ENCODE measurements around the gene SMURF2. TPM values are rescaled to one million over a fixed set of nuclear protein-coding genes. Genes with fewer than 3 reads are reported as not detected.
"Not testable (repeated sequence)": the region's sequence is repeated elsewhere in the genome, so short reads cannot be mapped to it uniquely, and the experiment has no call there.

The SMURF2 gene
- total RNA-seq, 1 experiment from 2014 or later: 23.0 TPM

DNA sequence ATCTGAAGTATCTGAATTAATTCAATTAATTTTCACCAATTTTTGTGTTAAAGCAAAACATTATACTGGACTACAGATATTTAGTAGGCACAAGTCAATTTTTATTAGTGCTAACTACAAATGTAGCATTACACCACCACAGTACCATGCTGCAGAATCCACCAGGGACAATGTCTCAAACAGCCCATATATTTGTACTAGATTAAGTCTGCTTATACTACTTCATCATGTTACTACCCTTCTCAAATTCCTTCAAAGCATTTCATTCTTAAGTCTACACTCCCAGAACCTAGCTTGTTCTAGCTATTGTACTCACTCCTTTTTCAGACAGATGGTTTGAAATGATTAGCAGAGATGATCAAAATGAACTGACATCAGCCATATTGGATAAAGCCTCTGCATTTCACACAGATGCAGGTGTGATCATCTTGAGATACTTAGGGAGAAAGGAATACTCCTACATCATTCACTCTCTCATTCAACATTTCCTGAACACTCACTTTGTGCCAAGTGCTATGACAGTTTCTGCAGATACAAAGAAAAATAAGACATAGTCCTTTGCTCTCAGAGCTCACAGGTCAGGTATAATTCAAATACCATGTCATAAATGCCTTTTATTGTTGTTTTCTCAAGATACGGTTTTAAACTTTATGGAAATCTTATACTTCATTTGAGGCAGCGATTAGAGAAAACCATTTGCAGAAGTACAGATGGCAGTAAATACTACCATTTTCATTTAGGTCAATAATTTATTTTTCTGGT is 47.7 kb downstream of the SMURF2 start:
- CTCF ChIA-PET: interaction anchor here (2.0 kb wide), 1 partner anchor 35 kb away, joined by 5 read pairs; no protein-coding TSS in a partner anchor
- ATAC-seq (no peak), DNase-seq (ENCODE audit: low spot score) (no peak)
- Mint-ChIP-seq H3K27me3 (ENCODE audit: low read depth) (no peaks in the 10 kb centered on the region), H3K4me1 (no peaks in the 10 kb centered on the region), H3K9me3 (no peaks in the 10 kb centered on the region), H3K36me3 (no peaks in the 10 kb centered on the region), H3K27ac (no peak overlapping the region), H3K4me3 (no peak overlapping the region)
- POLR2A ChIA-PET: no interaction called here
- no peak for TF ChIP-seq SMAD4 (CRISPR knock-in tag; IDR thresholded peaks at IDR 0.05)
- no peak for TF ChIP-seq RELA (CRISPR knock-in tag; IDR thresholded peaks at IDR 0.05; ENCODE audit: borderline replicate concordance)
- no peak for TF ChIP-seq HMGA2 (CRISPR knock-in tag; IDR thresholded peaks at IDR 0.05)
- TF ChIP-seq, protein P1, sequence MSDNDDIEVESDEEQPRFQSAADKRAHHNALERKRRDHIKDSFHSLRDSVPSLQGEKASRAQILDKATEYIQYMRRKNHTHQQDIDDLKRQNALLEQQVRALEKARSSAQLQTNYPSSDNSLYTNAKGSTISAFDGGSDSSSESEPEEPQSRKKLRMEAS (CRISPR knock-in tag; IDR thresholded peaks at IDR 0.05): no peak
- TF ChIP-seq EMX1 (CRISPR knock-in tag; IDR thresholded peaks at IDR 0.05): no peak

DNA sequence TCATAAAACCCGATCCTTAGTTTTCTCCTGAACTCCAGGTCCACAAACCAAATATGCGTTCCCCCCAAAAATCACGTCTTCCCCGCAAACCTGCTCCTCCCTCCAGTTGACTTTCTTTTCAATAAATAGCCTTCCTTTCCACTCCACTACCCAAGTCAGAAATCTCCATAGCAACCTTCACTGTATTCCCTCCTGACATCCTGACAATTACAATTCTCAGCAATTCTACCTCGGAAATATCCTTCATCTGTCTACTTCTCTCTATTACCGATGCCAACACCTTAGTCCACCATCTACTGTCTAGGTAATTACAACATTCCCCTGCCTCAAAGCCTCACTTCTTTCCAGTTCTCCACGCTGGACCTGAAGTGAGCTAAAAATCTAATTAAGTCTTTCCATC is 50.7 kb downstream of the SMURF2 start:
- ChIA-PET CTCF (no interaction called here), POLR2A (interaction anchor here (0.6 kb wide), 2 partner anchors 106 to 707 kb away, joined by 3 read pairs; partner anchors contain the start of gene DDX5)
- TF ChIP-seq IRF2 (CRISPR knock-in tag; IDR thresholded peaks at IDR 0.05; ENCODE audit: borderline replicate concordance, low read depth) (no peak), ZNF416 (CRISPR knock-in tag; IDR thresholded peaks at IDR 0.05) (no peak)
- TF ChIP-seq, protein P2, sequence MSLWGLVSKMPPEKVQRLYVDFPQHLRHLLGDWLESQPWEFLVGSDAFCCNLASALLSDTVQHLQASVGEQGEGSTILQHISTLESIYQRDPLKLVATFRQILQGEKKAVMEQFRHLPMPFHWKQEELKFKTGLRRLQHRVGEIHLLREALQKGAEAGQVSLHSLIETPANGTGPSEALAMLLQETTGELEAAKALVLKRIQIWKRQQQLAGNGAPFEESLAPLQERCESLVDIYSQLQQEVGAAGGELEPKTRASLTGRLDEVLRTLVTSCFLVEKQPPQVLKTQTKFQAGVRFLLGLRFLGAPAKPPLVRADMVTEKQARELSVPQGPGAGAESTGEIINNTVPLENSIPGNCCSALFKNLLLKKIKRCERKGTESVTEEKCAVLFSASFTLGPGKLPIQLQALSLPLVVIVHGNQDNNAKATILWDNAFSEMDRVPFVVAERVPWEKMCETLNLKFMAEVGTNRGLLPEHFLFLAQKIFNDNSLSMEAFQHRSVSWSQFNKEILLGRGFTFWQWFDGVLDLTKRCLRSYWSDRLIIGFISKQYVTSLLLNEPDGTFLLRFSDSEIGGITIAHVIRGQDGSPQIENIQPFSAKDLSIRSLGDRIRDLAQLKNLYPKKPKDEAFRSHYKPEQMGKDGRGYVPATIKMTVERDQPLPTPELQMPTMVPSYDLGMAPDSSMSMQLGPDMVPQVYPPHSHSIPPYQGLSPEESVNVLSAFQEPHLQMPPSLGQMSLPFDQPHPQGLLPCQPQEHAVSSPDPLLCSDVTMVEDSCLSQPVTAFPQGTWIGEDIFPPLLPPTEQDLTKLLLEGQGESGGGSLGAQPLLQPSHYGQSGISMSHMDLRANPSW (CRISPR knock-in tag; conservative IDR thresholded peaks at IDR 0.05; ENCODE audit: low read depth): no peak
- H3K4me1 Mint-ChIP-seq: no peaks in the 10 kb centered on the region
- no peak for ATAC-seq
- H3K27ac Mint-ChIP-seq: no peak overlapping the region
- no peaks in the 10 kb centered on the region for H3K27me3 Mint-ChIP-seq (ENCODE audit: low read depth)
- H3K4me3 Mint-ChIP-seq: no peak overlapping the region
- H3K36me3 Mint-ChIP-seq: no peaks in the 10 kb centered on the region
- H3K9me3 Mint-ChIP-seq: no peaks in the 10 kb centered on the region
- DNase-seq (ENCODE audit: low spot score): no peak

DNA sequence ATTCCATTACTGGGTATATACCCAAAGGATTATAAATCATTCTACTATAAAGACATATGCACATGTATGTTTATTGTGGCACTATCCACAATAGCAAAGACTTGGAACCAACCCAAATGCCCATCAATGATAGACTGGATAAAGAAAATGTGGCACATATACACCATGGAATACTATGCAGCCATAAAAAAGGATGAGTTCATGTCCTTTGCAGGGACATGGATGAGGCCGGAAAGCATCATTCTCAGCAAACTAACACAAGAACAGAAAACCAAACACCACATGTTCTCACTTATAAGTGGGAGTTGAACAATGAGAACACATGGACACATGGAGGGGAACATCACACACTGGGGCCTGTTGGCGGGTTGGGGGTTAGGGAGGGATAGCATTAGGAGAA is 51.9 kb downstream of the SMURF2 start:
- DNase-seq (ENCODE audit: low spot score); ATAC-seq; H3K27me3 Mint-ChIP-seq (ENCODE audit: low read depth); H3K4me1 Mint-ChIP-seq; POLR2A ChIA-PET; H3K27ac Mint-ChIP-seq; H3K36me3 Mint-ChIP-seq; H3K9me3 Mint-ChIP-seq; H3K4me3 Mint-ChIP-seq; CTCF ChIA-PET: not testable (repeated sequence)

DNA sequence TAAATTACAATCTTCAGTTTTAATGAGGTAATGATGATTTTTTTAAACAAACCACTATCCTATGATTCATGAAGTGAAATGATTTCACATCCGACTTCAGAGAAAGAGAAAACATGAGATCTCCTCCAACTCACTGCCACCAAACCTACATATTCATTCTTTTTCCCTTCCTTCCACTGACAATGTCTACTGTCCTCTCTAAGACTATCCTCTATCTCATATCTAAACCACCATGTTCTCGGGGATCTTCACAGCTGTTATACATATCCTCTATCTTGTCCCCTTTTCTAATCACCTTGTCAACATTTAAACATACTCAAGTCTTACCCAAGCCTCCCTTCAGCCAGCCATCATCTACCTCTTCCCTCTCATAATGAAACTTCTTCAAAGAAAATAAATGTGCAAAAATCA is 53.5 kb downstream of the SMURF2 start:
- Mint-ChIP-seq H3K36me3 (no peaks in the 10 kb centered on the region), H3K4me1 (no peaks in the 10 kb centered on the region), H3K4me3 (no peak overlapping the region), H3K27me3 (ENCODE audit: low read depth) (no peaks in the 10 kb centered on the region), H3K9me3 (no peaks in the 10 kb centered on the region), H3K27ac (no peak overlapping the region; the same call in 1 of the 2 replicates)
- ChIA-PET POLR2A (no interaction called here), CTCF (interaction anchor here (1.6 kb wide), 1 partner anchor 41 kb away, joined by 3 read pairs; no protein-coding TSS in a partner anchor)
- TF ChIP-seq, protein P2 (CRISPR knock-in tag; conservative IDR thresholded peaks at IDR 0.05; ENCODE audit: low read depth): no peak
- TF ChIP-seq CREM (CRISPR knock-in tag; IDR thresholded peaks at IDR 0.05) (no peak), ZNF263 (CRISPR knock-in tag; IDR thresholded peaks at IDR 0.05; ENCODE audit: low read depth) (no peak), FOXJ3 (CRISPR knock-in tag; IDR thresholded peaks at IDR 0.05; ENCODE audit: borderline replicate concordance) (no peak), NR2C2 (CRISPR knock-in tag; IDR thresholded peaks at IDR 0.05) (no peak), KAT7 (CRISPR knock-in tag; IDR thresholded peaks at IDR 0.05; ENCODE audit: borderline replicate concordance) (no peak), TEAD4 (CRISPR knock-in tag; IDR thresholded peaks at IDR 0.05) (no peak)
- ATAC-seq: no peak
- no peak for DNase-seq (ENCODE audit: low spot score)

Data from WTC11 (cell line).